ENCODE data around the gene RFNG.

Gene RFNG

GRCh38 chr17:82089723-82090548 is 38.3 kb upstream of the RFNG start:
- DNase-seq (ENCODE audit: low read depth), result no peak

GRCh38 chr17:82088838-82089722 is 37.5 kb upstream of the RFNG start:
- DNase-seq (ENCODE audit: low read depth), result no peak

GRCh38 chr17:82087961-82088837 is 36.6 kb upstream of the RFNG start:
- no peak for DNase-seq (ENCODE audit: low read depth)

GRCh38 chr17:82086941-82087906 is 35.6 kb upstream of the RFNG start:
- DNase-seq (ENCODE audit: low read depth), result no peak

- DNase-seq (ENCODE audit: low read depth), result no peak
Observed at GRCh38 chr17:82085931-82086764, 34.5 kb upstream of the RFNG start.

- DNase-seq (ENCODE audit: low read depth), result no peak
Observed at GRCh38 chr17:82085031-82085861, 33.6 kb upstream of the RFNG start.

GRCh38 chr17:82084373-82085030 is 32.9 kb upstream of the RFNG start:
- DNase-seq (ENCODE audit: low read depth), result no peak

GRCh38 chr17:82083533-82084359 is 32.1 kb upstream of the RFNG start:
- DNase-seq (ENCODE audit: low read depth), result no peak

- DNase-seq (ENCODE audit: low read depth), result no peak
Observed at GRCh38 chr17:82083009-82083408, 31.4 kb upstream of the RFNG start.

GRCh38 chr17:82082456-82082855 is 30.8 kb upstream of the RFNG start:
- DNase-seq (ENCODE audit: low read depth), result no peak

- DNase-seq (ENCODE audit: low read depth), result no peak
Observed at GRCh38 chr17:82081966-82082365, 30.4 kb upstream of the RFNG start.

- no peak for DNase-seq (ENCODE audit: low read depth)
Observed at GRCh38 chr17:82081546-82081945, 29.9 kb upstream of the RFNG start.

GRCh38 chr17:82080789-82081464 is 29.3 kb upstream of the RFNG start:
- DNase-seq (ENCODE audit: low read depth), result no peak

GRCh38 chr17:82080048-82080788 is 28.6 kb upstream of the RFNG start:
- DNase-seq (ENCODE audit: low read depth), result no peak

- DNase-seq (ENCODE audit: low read depth), result no peak
Observed at GRCh38 chr17:82079001-82079677, 27.5 kb upstream of the RFNG start.

- no peak for DNase-seq (ENCODE audit: low read depth)
Observed at GRCh38 chr17:82078433-82078832, 26.8 kb upstream of the RFNG start.
